Osteocyte (in vitro differentiated cells): ENCODE measurements around the gene SCAF4. TPM values are rescaled to one million over a fixed set of nuclear protein-coding genes. Genes with fewer than 3 reads are reported as not detected.

ENCODE experiments used
- DNase-seq: peaks from one replicate; pipeline ENCODE4 v3.0.0; 2021; ENCODE audit warnings: mixed read lengths; ENCODE audit not compliant: unreplicated experiment; ENCODE audit errors: extremely low spot score
- H3K27ac Mint-ChIP-seq: one replicate; pipeline ENCODE4 v1.8.0; 2021; ENCODE audit warnings: mild to moderate bottlenecking, mixed read lengths; ENCODE audit not compliant: unreplicated experiment
- H3K27me3 Mint-ChIP-seq: one replicate; pipeline ENCODE4 v1.8.0; 2021; ENCODE audit warnings: mixed read lengths; ENCODE audit not compliant: unreplicated experiment
- H3K36me3 Mint-ChIP-seq: one replicate; pipeline ENCODE4 v1.8.0; 2021; ENCODE audit warnings: mixed read lengths; ENCODE audit not compliant: unreplicated experiment
- H3K4me1 Mint-ChIP-seq: one replicate; pipeline ENCODE4 v1.8.0; 2021; ENCODE audit warnings: mixed read lengths; ENCODE audit not compliant: unreplicated experiment
- H3K4me3 Mint-ChIP-seq: one replicate; pipeline ENCODE4 v1.8.0; 2021; ENCODE audit warnings: mild to moderate bottlenecking, moderate library complexity, mixed read lengths; ENCODE audit not compliant: unreplicated experiment
- H3K9me3 Mint-ChIP-seq: one replicate; pipeline ENCODE4 v1.8.0; 2021; ENCODE audit warnings: mixed read lengths; ENCODE audit not compliant: unreplicated experiment
- total RNA-seq: library from RNA; stranded (reverse); gene quantifications from 2 replicates; pipeline ENCODE4 v1.2.1, GENCODE V29; 2021
- TF ChIP-seq, protein P1 (sequence below): fragments of 200-600 bp; sonication (generic); IDR thresholded peaks from 2 replicates; pipeline ENCODE4 v1.5.0; 2021; ENCODE audit warnings: antibody characterized with exemption, mild to moderate bottlenecking, moderate library complexity

The SCAF4 gene
- total RNA-seq, 1 donor from 2014 or later, result 32.7 TPM

- TF ChIP-seq, protein P1, sequence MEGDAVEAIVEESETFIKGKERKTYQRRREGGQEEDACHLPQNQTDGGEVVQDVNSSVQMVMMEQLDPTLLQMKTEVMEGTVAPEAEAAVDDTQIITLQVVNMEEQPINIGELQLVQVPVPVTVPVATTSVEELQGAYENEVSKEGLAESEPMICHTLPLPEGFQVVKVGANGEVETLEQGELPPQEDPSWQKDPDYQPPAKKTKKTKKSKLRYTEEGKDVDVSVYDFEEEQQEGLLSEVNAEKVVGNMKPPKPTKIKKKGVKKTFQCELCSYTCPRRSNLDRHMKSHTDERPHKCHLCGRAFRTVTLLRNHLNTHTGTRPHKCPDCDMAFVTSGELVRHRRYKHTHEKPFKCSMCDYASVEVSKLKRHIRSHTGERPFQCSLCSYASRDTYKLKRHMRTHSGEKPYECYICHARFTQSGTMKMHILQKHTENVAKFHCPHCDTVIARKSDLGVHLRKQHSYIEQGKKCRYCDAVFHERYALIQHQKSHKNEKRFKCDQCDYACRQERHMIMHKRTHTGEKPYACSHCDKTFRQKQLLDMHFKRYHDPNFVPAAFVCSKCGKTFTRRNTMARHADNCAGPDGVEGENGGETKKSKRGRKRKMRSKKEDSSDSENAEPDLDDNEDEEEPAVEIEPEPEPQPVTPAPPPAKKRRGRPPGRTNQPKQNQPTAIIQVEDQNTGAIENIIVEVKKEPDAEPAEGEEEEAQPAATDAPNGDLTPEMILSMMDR, result no peak
- Mint-ChIP-seq H3K4me1 (no peaks in the 10 kb centered on the region), H3K36me3 (no peaks in the 10 kb centered on the region), H3K9me3 (no peaks in the 10 kb centered on the region), H3K27ac (no peak overlapping the region), H3K4me3 (no peak overlapping the region), H3K27me3 (peaks cover 12% of the 10 kb centered on the region)
- no peak for DNase-seq
These were observed 29.0 kb upstream of the SCAF4 start for GRCh38 chr21:31760931-31761330.

DNA sequence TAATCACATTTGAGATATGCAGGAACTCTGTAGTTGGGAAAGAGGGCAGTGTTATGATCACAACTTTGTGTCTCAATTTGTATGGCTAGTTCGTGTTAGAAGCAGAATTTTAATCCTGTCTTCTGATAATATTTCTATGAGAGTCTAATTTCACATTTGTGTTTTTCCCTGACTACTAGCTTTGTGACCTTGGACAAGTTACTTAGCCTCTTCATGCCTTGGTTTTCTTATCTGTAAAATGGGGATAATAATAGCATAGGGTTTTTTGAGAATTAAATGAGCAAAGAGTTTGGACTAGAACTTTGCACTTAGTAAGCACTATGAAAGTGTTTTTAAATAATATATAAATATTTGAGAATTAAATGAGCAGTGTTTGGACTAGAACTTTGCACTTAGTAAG lies 24.9 kb upstream of the SCAF4 start:
- no peaks in the 10 kb centered on the region for H3K36me3 Mint-ChIP-seq
- no peaks in the 10 kb centered on the region for H3K9me3 Mint-ChIP-seq
- H3K27me3 Mint-ChIP-seq, result peaks cover 10% of the 10 kb centered on the region
- TF ChIP-seq, protein P1, result no peak
- no peak for DNase-seq
- no peak overlapping the region for H3K4me3 Mint-ChIP-seq
- H3K4me1 Mint-ChIP-seq, result no peaks in the 10 kb centered on the region
- no peak overlapping the region for H3K27ac Mint-ChIP-seq

- no peak overlapping the region for H3K27ac Mint-ChIP-seq
- no peak for DNase-seq
- H3K4me3 Mint-ChIP-seq, result no peak overlapping the region
- H3K4me1 Mint-ChIP-seq, result peaks cover 1% of the 10 kb centered on the region
- H3K36me3 Mint-ChIP-seq, result no peaks in the 10 kb centered on the region
- TF ChIP-seq, protein P1, result no peak
- no peaks in the 10 kb centered on the region for H3K9me3 Mint-ChIP-seq
- peaks cover 8% of the 10 kb centered on the region for H3K27me3 Mint-ChIP-seq
These were observed 23.1 kb upstream of the SCAF4 start for GRCh38 chr21:31755027-31755426.

DNA sequence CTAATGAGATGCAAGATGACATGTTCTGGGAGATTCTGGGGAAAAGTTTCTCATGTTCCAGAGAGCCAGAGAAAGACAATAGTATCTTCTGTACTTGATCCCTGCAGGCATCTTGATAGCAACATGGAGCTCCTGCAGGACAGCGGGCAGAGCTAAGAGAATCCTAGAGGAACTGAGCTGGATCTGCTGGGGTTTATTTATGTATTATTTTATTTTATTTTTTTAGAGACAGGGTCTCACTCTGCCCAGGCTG lies 22.7 kb upstream of the SCAF4 start:
- no peak overlapping the region for H3K4me3 Mint-ChIP-seq
- H3K9me3 Mint-ChIP-seq, result no peaks in the 10 kb centered on the region
- TF ChIP-seq, protein P1, result no peak
- no peak overlapping the region for H3K27ac Mint-ChIP-seq
- H3K4me1 Mint-ChIP-seq, result peaks cover 1% of the 10 kb centered on the region
- no peaks in the 10 kb centered on the region for H3K36me3 Mint-ChIP-seq
- no peak for DNase-seq
- H3K27me3 Mint-ChIP-seq, result peaks cover 8% of the 10 kb centered on the region

- TF ChIP-seq, protein P1, result no peak
- H3K27me3 Mint-ChIP-seq, result peaks cover 8% of the 10 kb centered on the region
- no peaks in the 10 kb centered on the region for H3K36me3 Mint-ChIP-seq
- H3K4me3 Mint-ChIP-seq, result no peak overlapping the region
- no peak for DNase-seq
- H3K27ac Mint-ChIP-seq, result no peak overlapping the region
- peaks cover 1% of the 10 kb centered on the region for H3K4me1 Mint-ChIP-seq
- H3K9me3 Mint-ChIP-seq, result no peaks in the 10 kb centered on the region
These were observed 22.2 kb upstream of the SCAF4 start for GRCh38 chr21:31753949-31754707.
